HFFc6 (cell line): ENCODE data around the gene MB. TPM values are rescaled to one million over a fixed set of nuclear protein-coding genes. Genes with fewer than 3 reads are reported as not detected.

Source experiments
- DNase-seq: peaks from one replicate; pipeline ENCODE4 v3.0.0-alpha.2; 2018
- H3K27ac Mint-ChIP-seq: 2 replicates; pipeline ENCODE4 v1.8.0; 2020; ENCODE audit warnings: mild to moderate bottlenecking, mixed read lengths
- H3K27me3 Mint-ChIP-seq: 2 replicates; pipeline ENCODE4 v1.8.0; 2021; ENCODE audit warnings: mild to moderate bottlenecking, moderate library complexity, mixed read lengths; ENCODE audit not compliant: insufficient read depth
- H3K36me3 Mint-ChIP-seq: 2 replicates; pipeline ENCODE4 v1.8.0; 2021; ENCODE audit warnings: low read depth, mixed read lengths
- H3K4me1 Mint-ChIP-seq: 2 replicates; pipeline ENCODE4 v1.8.0; 2020; ENCODE audit warnings: low read depth, mixed read lengths
- H3K4me3 Mint-ChIP-seq: 2 replicates; pipeline ENCODE4 v1.8.0; 2020; ENCODE audit warnings: mild to moderate bottlenecking, moderate library complexity, mixed read lengths
- H3K9me3 Mint-ChIP-seq: 2 replicates; pipeline ENCODE4 v1.8.0; 2020; ENCODE audit warnings: mild to moderate bottlenecking, mixed read lengths
- CTCF ChIP-seq: fragments of 200-600 bp; sonication (generic); IDR thresholded peaks from 2 replicates; pipeline ENCODE4 v1.5.0; 2021; ENCODE audit warnings: antibody characterized with exemption, mild to moderate bottlenecking
- total RNA-seq, 6 experiments: library from RNA; stranded (reverse); fragmentation: NEBNext Ultra II Directional; extraction: Animal tissue kit (Norgen Biotek cat#: 25700); gene quantifications; 2 replicates in 1 of 6; 3 replicates in 5 of 6; pipeline ENCODE4 v1.2.3, GENCODE V29; 2021

The MB gene
- total RNA-seq, 6 experiments from 2014 or later: not detected

GRCh38 chr22:35558031-35558430, 59.1 kb downstream of the MB start:
- Mint-ChIP-seq H3K9me3 (no peaks in the 10 kb centered on the region), H3K27ac (no peak overlapping the region), H3K36me3 (no peaks in the 10 kb centered on the region), H3K27me3 (peaks cover 17% of the 10 kb centered on the region), H3K4me3 (no peak overlapping the region), H3K4me1 (peaks cover 39% of the 10 kb centered on the region)
- TF ChIP-seq CTCF: no peak
- DNase-seq: no peak

Other genes starting within 250 kb of the MB start
- gene HMOX1, start 236.2 kb downstream of the MB start, total RNA-seq: 100 to 1,000 TPM in 1 of 6 experiments, 10 to 100 TPM in 5; 51.2 to 117 (median 56.2) TPM
- gene MCM5, start 217.2 kb downstream of the MB start, total RNA-seq: 10 to 100 TPM; 41.1 to 96.3 (median 79.9) TPM
- gene RASD2, start 76.5 kb downstream of the MB start, total RNA-seq: not detected
- gene APOL6, start 31.1 kb upstream of the MB start, total RNA-seq: 1 to 10 TPM; 1.4 to 3.6 (median 3.4) TPM
- not detected for gene APOL5, start 100.5 kb upstream of the MB start, total RNA-seq